Caco-2 (cell line): ENCODE results near the gene AHNAK. TPM values are rescaled to one million over a fixed set of nuclear protein-coding genes. Genes with fewer than 3 reads are reported as not detected.

ENCODE experiments used
- BruUV-seq: library from RNA; stranded (reverse); fragments of 400-500 nt; replicated peaks from 2 replicates; lab custom pipeline; 2021; lab: Mats Ljungman, UMichigan
- CTCF ChIA-PET: fragments of 300-600 bp; sonication (Branson Sonifier 250); formaldehyde crosslinking; loops from one replicate; lab custom pipeline; 2022; ENCODE audit warnings: antibody characterized with exemption; lab: Charles Lee
- POLR2A ChIA-PET: fragments of 300-600 bp; sonication (Branson Sonifier 250); formaldehyde crosslinking; loops from one replicate; lab custom pipeline; 2022; ENCODE audit warnings: antibody characterized with exemption; lab: Charles Lee
- DNase-seq, 2 experiments: peaks; one replicate each; pipeline versions ENCODE4 v3.0.0 to v3.0.0-alpha.2; 2020 to 2022
- H3K27me3 ChIP-seq: replicated peaks from 2 replicates; pipeline ENCODE4 v1.6.0; 2011; ENCODE audit warnings: low read length; ENCODE audit not compliant: control insufficient read depth, insufficient read depth
- H3K36me3 ChIP-seq: 2 replicates; pipeline ENCODE4 v1.5.1; 2011; ENCODE audit warnings: low read length; ENCODE audit not compliant: control insufficient read depth, insufficient read depth
- H3K4me1 ChIP-seq: fragments of 250-450 bp; sonication (Bioruptor Pico); 2 replicates; pipeline ENCODE4 v1.5.1; 2020; ENCODE audit warnings: mild to moderate bottlenecking
- H3K4me3 ChIP-seq: 2 replicates; pipeline ENCODE4 v1.5.1; 2011; ENCODE audit warnings: low read depth, mild to moderate bottlenecking, control low read depth, low read length
- H3K9me3 ChIP-seq: fragments of 250-450 bp; sonication (Bioruptor Pico); 2 replicates; pipeline ENCODE4 v1.5.1; 2020; ENCODE audit warnings: mild to moderate bottlenecking, moderate library complexity
- H3K27ac Mint-ChIP-seq: one replicate; pipeline ENCODE4 v1.8.0; 2022; ENCODE audit warnings: mixed read lengths; ENCODE audit not compliant: unreplicated experiment
- H3K27me3 Mint-ChIP-seq: one replicate; pipeline ENCODE4 v1.8.0; 2022; ENCODE audit warnings: mixed read lengths; ENCODE audit not compliant: insufficient read depth, unreplicated experiment
- H3K36me3 Mint-ChIP-seq: one replicate; pipeline ENCODE4 v1.8.0; 2022; ENCODE audit warnings: mild to moderate bottlenecking, mixed read lengths; ENCODE audit not compliant: insufficient read depth, unreplicated experiment
- H3K4me1 Mint-ChIP-seq: one replicate; pipeline ENCODE4 v1.8.0; 2022; ENCODE audit warnings: low read depth, mixed read lengths; ENCODE audit not compliant: unreplicated experiment
- H3K4me3 Mint-ChIP-seq: one replicate; pipeline ENCODE4 v1.8.0; 2022; ENCODE audit warnings: mild to moderate bottlenecking, moderate library complexity, mixed read lengths; ENCODE audit not compliant: unreplicated experiment
- H3K9me3 Mint-ChIP-seq: one replicate; pipeline ENCODE4 v1.8.0; 2022; ENCODE audit warnings: mixed read lengths; ENCODE audit not compliant: unreplicated experiment
- intact Hi-C: fragments of 100-400 bp; cut with micrococcal nuclease; formaldehyde crosslinking; loops from one replicate; pipeline ENCODE4 v1.10.0; 2022; ENCODE audit not compliant: unreplicated experiment
- total RNA-seq: library from RNA; stranded (reverse); gene quantifications from 2 replicates; pipeline ENCODE4 v1.2.3, GENCODE V29; 2022
- TF ChIP-seq, protein P1 (sequence below), 2 experiments: fragments of 200-600 bp in 1 of 2; IDR thresholded peaks; 1 replicate in 1 of 2; 2 replicates in 1 of 2; pipeline versions ENCODE4 v1.5.1 to v1.8.0; 2011 to 2022; ENCODE audit warnings: antibody characterized with exemption in 1 of 2, control low read depth in 1 of 2, inconsistent platforms in 1 of 2, low read depth in 1 of 2, low read length in 1 of 2, mild to moderate bottlenecking in 1 of 2, moderate library complexity in 1 of 2; ENCODE audit not compliant: insufficient read depth in 1 of 2, severe bottlenecking in 1 of 2, unreplicated experiment in 1 of 2

The AHNAK gene
- total RNA-seq, 1 experiment from 2014 or later = 312 TPM

DNA sequence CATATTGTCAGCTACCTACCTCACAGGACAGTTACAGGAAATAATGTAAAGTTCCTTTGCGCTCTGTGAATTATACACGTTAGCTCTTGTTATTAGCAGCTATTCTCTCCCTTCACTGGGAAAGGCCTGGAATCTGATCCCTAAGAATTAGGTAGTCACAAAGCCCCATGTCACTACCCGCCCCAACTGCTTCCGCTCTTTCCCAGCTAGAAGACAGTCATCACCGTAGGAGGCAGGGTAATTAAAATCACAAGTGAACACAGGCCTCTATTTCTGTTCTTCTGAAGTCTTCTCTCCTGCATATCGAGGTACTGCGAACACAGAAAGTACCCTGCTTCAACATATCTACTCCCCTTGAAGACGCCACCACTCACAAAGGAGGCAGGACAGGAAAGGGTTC is 12.6 kb upstream of the AHNAK start:
- CTCF ChIA-PET = interaction anchor here (1.0 to 2.5 kb wide), 5 partner anchors 12 to 163 kb away, joined by 3 to 45 read pairs (median 14); partner anchors contain the start of gene AHNAK
- Histone ChIP-seq H3K9me3 (no peaks in the 10 kb centered on the region), H3K4me1 (peaks cover 86% of the 10 kb centered on the region), H3K4me3 (no peak overlapping the region), H3K27me3 (no peaks in the 10 kb centered on the region), H3K36me3 (peaks cover 4% of the 10 kb centered on the region; the same call in 1 of the 2 replicates)
- Mint-ChIP-seq H3K4me1 (peaks cover 66% of the 10 kb centered on the region), H3K27ac (peak overlapping the region; percentile 71), H3K9me3 (no peaks in the 10 kb centered on the region), H3K27me3 (no peaks in the 10 kb centered on the region), H3K4me3 (no peak overlapping the region), H3K36me3 (peaks cover 98% of the 10 kb centered on the region)
- intact Hi-C loops = no loop called here
- no peak for DNase-seq
- TF ChIP-seq, protein P1, sequence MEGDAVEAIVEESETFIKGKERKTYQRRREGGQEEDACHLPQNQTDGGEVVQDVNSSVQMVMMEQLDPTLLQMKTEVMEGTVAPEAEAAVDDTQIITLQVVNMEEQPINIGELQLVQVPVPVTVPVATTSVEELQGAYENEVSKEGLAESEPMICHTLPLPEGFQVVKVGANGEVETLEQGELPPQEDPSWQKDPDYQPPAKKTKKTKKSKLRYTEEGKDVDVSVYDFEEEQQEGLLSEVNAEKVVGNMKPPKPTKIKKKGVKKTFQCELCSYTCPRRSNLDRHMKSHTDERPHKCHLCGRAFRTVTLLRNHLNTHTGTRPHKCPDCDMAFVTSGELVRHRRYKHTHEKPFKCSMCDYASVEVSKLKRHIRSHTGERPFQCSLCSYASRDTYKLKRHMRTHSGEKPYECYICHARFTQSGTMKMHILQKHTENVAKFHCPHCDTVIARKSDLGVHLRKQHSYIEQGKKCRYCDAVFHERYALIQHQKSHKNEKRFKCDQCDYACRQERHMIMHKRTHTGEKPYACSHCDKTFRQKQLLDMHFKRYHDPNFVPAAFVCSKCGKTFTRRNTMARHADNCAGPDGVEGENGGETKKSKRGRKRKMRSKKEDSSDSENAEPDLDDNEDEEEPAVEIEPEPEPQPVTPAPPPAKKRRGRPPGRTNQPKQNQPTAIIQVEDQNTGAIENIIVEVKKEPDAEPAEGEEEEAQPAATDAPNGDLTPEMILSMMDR (IDR thresholded peaks at IDR 0.05; ENCODE audit: insufficient read depth in 1 of 2, low read depth in 1 of 2, low read length in 1 of 2, severe bottlenecking in 1 of 2, unreplicated experiment in 1 of 2) = no peak
- BruUV-seq = no TSS peak
- POLR2A ChIA-PET = interaction anchor here (0.6 to 2.9 kb wide), 2 partner anchors 13 to 15 kb away, joined by 4 to 26 read pairs; partner anchors contain the start of genes AHNAK and EEF1G

DNA sequence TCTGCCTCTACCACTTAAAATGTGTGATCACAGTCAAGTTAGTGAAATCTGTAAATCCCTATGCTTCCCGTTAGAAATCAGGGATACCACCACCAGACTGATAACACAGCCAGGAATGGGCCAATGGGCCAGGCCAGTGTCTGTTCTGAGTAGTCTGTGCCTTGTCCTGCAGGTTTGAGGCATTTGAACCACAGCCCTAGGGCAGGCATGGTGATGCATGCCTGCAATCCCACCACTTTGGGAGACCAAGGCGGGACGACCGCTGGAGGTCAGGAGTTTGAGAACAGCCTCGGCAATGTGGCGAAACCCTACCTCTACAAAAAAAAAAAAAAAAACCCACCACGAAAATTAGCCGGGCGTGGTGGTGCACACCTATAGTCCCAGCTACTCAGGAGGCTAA is 12.1 kb upstream of the AHNAK start:
- Mint-ChIP-seq H3K36me3 (peaks cover 97% of the 10 kb centered on the region), H3K4me1 (peaks cover 69% of the 10 kb centered on the region), H3K9me3 (no peaks in the 10 kb centered on the region), H3K4me3 (no peak overlapping the region), H3K27ac (peak overlapping the region; percentile 71), H3K27me3 (no peaks in the 10 kb centered on the region)
- Histone ChIP-seq H3K4me1 (peaks cover 87% of the 10 kb centered on the region), H3K36me3 (peaks cover 4% of the 10 kb centered on the region; the same call in 1 of the 2 replicates), H3K4me3 (no peak overlapping the region), H3K9me3 (no peaks in the 10 kb centered on the region), H3K27me3 (no peaks in the 10 kb centered on the region)
- ChIA-PET POLR2A (interaction anchor here (0.6 kb wide), 2 partner anchors 12 to 1123 kb away, joined by 3 to 4 read pairs; partner anchors contain the start of gene AHNAK), CTCF (interaction anchor here (0.8 to 2.4 kb wide), 4 partner anchors 16 to 158 kb away, joined by 3 to 38 read pairs (median 3); no protein-coding TSS in a partner anchor)
- no TSS peak for BruUV-seq
- intact Hi-C loops = no loop called here
- no peak for DNase-seq
- TF ChIP-seq, protein P1 (IDR thresholded peaks at IDR 0.05; ENCODE audit: insufficient read depth in 1 of 2, low read depth in 1 of 2, low read length in 1 of 2, severe bottlenecking in 1 of 2, unreplicated experiment in 1 of 2) = no peak

DNA sequence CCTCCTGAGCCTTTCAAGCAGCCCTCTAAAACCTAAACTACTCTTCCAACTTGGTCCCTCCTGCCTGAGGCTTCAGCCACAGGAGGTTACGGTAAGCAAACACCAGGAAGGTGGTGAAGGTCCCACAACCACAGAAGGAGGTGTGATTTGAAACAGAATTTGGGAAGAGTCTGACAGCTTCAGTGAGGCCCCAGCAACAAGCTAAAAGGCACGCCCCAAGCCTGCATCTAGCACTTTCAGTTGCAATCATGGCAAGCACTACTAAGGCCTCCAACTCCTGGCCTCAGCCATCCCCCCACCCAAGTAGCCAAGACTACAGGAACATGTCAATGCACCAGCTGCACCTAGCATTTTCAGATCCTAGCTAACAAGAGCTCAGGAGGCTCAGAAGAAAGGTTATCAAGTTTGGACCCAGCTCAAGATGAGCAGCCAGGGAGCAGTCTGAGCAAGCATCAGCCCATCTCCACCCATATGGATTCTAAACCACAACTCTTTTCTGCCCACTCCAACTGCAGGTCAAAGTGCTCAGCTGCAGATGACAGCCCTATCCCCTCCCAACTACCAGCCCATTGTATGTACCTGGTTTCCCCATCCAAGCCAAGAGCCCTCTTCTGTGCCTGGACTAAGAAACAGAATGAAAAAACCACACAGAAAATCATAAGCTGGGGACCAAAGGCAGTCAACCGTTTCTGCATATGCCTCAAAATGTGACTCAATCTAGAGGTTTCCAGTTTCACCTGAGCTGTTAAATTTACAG is 10.4 kb upstream of the AHNAK start:
- intact Hi-C loops = no loop called here

More for the DNA sequence above, 10.4 kb upstream of the AHNAK start:
- CTCF ChIA-PET = interaction anchor here (1.0 to 1.6 kb wide), 2 partner anchors 15 to 132 kb away, joined by 4 to 7 read pairs; no protein-coding TSS in a partner anchor
- H3K4me1 Mint-ChIP-seq = peaks cover 78% of the 10 kb centered on the region
- Histone ChIP-seq H3K4me1 (peaks cover 87% of the 10 kb centered on the region), H3K4me3 (no peak overlapping the region), H3K27me3 (no peaks in the 10 kb centered on the region), H3K36me3 (peaks cover 4% of the 10 kb centered on the region; the same call in 1 of the 2 replicates), H3K9me3 (no peaks in the 10 kb centered on the region)
- TF ChIP-seq, protein P1 (IDR thresholded peaks at IDR 0.05; ENCODE audit: insufficient read depth in 1 of 2, low read depth in 1 of 2, low read length in 1 of 2, severe bottlenecking in 1 of 2, unreplicated experiment in 1 of 2) = no peak
- POLR2A ChIA-PET = interaction anchor here (0.8 kb wide), 1 partner anchor 17 kb away, joined by 3 read pairs; no protein-coding TSS in a partner anchor
- H3K36me3 Mint-ChIP-seq = peaks cover 95% of the 10 kb centered on the region
- H3K4me3 Mint-ChIP-seq = no peak overlapping the region
- no peak for DNase-seq
- H3K9me3 Mint-ChIP-seq = no peaks in the 10 kb centered on the region
- H3K27me3 Mint-ChIP-seq = no peaks in the 10 kb centered on the region
- peak overlapping the region; percentile 96 for H3K27ac Mint-ChIP-seq
- no TSS peak for BruUV-seq
